PC-3 (cell line): ENCODE results near the gene UCHL1.

Source experiments
- CTCF ChIP-seq: fragments of 300-600 bp; sonication (generic); conservative IDR thresholded peaks from 2 replicates; pipeline ENCODE4 v1.5.1; 2017; ENCODE audit warnings: antibody characterized with exemption, low read depth, mild to moderate bottlenecking, low read length
- EZH2 ChIP-seq: fragments of 300-600 bp; sonication (generic); IDR thresholded peaks from one replicate; pipeline ENCODE4 v1.6.1; 2017; ENCODE audit warnings: antibody characterized with exemption, mild to moderate bottlenecking, low read length; ENCODE audit not compliant: unreplicated experiment

DNA sequence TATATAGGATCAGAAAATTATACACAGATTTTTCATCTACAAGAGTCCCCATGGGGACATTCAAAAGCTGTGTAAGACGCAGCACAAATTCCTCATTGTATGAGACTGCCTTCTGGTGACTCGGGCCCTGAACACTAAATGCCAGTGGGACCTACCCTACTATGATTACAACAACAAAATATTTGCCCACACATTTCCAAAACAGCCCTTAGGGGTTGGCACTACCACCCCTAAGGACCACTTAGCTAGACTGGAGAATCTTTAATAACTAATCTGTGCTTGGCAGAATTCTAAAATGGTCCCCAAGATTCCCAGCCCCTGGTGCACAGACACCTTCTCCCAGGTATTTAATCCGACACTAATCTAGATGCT lies 29.1 kb downstream of the UCHL1 start:
- TF ChIP-seq CTCF = no peak
- TF ChIP-seq EZH2 = no peak
